Tibial artery (tissue), 4 donors: Measurements from ENCODE around the gene ACOT6.
"Not testable (repeated sequence)": the region's sequence is repeated elsewhere in the genome, so short reads cannot be mapped to it uniquely, and the experiment has no call there.

Source experiments
- DNase-seq, 2 donors: peaks; one replicate each; pipeline ENCODE4 v3.0.0-alpha.2; 2019
- H3K27ac ChIP-seq, 2 donors: fragments of 200-600 bp; sonication (generic) in 1 of 2; 1 replicate in 1 of 2; 2 replicates in 1 of 2; pipeline ENCODE4 v1.5.1; 2018 to 2019; ENCODE audit warnings: mild to moderate bottlenecking in 1 of 2
- H3K27me3 ChIP-seq, 2 donors: fragments of 200-600 bp; sonication (generic) in 1 of 2; one replicate each; pipeline versions ENCODE4 v1.5.1 to v1.6.0; 2016 to 2019
- H3K36me3 ChIP-seq, 3 donors: fragments of 200-600 bp; sonication (generic) in 2 of 3; one replicate each; pipeline ENCODE4 v1.5.1; 2016 to 2019; ENCODE audit warnings: mild to moderate bottlenecking in 2 of 3
- H3K4me1 ChIP-seq, 4 donors: fragments of 200-600 bp; sonication (generic) in 2 of 4; 1 replicate in 3 of 4; 2 replicates in 1 of 4; pipeline ENCODE4 v1.5.1; 2016 to 2019
- H3K4me3 ChIP-seq, 2 donors: fragments of 200-600 bp; sonication (generic) in 1 of 2; 1 replicate in 1 of 2; 2 replicates in 1 of 2; pipeline ENCODE4 v1.5.1; 2018 to 2019; ENCODE audit warnings: mild to moderate bottlenecking in 2 of 2
- H3K9me3 ChIP-seq, 3 donors: fragments of 200-600 bp; sonication (generic) in 1 of 3; one replicate each; pipeline ENCODE4 v1.5.1; 2016 to 2019
- intact Hi-C: fragments of 100-400 bp; cut with DNase I; formaldehyde crosslinking; loops from one replicate; pipeline ENCODE4 v1.15.0; 2023; ENCODE audit warnings: low total_unique reads
- TF ChIP-seq, protein P1 (sequence below), 2 experiments: fragments of 200-600 bp in 1 of 2; fragments of 450-650 bp in 1 of 2; IDR thresholded peaks; one replicate each; pipeline ENCODE4 v1.5.1; 2017 to 2019; ENCODE audit warnings: antibody characterized with exemption in 2 of 2, mild to moderate bottlenecking in 1 of 2, moderate library complexity in 1 of 2

Gene ACOT6

DNA sequence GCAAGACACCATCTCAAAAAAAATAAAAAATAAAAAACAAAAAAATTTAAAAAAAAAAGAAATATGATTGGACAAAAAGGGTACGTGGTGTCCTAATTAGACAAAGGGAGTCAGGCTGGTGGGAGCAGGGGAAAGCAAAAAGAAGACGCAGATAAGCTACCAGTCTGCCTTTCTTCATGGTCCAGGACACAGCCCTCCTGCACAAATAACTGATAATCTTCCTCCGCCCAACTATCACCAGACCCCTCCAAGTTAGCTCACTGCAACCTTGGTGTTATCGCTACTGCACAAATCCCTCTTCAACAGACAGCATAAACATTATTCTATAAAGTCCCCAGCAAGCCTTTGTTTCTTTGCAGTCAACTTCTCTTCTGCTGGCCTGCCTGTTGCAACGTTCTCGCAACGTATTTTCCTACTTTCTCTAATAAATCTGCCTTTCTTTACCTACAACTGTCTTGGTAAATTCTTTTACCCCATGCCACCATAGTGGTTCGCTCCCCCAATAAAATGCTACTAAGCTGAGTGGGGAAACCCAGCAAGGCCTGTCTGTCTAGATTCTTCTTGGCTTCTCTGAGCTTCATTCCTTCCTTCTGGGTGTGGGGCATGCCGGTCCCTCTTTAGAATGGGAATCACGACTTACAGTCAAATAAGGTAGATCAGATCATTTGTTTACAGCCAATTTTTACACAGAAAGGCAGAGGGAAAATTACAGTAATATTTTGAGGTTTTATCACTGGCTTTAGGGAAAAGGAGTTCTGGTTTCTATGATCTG lies 17.9 kb downstream of the ACOT6 start:
- no peaks in the 10 kb centered on the region for H3K27me3 ChIP-seq
- H3K9me3 ChIP-seq, result no peaks in the 10 kb centered on the region
- no peaks in the 10 kb centered on the region for H3K36me3 ChIP-seq
- intact Hi-C loops, result no loop called here
- no peak overlapping the region for H3K4me3 ChIP-seq
- no peak for DNase-seq
- TF ChIP-seq, protein P1, sequence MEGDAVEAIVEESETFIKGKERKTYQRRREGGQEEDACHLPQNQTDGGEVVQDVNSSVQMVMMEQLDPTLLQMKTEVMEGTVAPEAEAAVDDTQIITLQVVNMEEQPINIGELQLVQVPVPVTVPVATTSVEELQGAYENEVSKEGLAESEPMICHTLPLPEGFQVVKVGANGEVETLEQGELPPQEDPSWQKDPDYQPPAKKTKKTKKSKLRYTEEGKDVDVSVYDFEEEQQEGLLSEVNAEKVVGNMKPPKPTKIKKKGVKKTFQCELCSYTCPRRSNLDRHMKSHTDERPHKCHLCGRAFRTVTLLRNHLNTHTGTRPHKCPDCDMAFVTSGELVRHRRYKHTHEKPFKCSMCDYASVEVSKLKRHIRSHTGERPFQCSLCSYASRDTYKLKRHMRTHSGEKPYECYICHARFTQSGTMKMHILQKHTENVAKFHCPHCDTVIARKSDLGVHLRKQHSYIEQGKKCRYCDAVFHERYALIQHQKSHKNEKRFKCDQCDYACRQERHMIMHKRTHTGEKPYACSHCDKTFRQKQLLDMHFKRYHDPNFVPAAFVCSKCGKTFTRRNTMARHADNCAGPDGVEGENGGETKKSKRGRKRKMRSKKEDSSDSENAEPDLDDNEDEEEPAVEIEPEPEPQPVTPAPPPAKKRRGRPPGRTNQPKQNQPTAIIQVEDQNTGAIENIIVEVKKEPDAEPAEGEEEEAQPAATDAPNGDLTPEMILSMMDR (IDR thresholded peaks at IDR 0.05), result no peak
- H3K27ac ChIP-seq, result no peak overlapping the region
- H3K4me1 ChIP-seq, result peaks cover 0 to 13% (median 4%) of the 10 kb centered on the region in 4 donors

- H3K9me3 ChIP-seq, result no peaks in the 10 kb centered on the region
- H3K4me1 ChIP-seq, result peaks cover 0 to 13% (median 4%) of the 10 kb centered on the region in 4 donors
- DNase-seq, result peak; percentile 41 to 81
- peak overlapping the region; percentile 55 to 78 for H3K4me3 ChIP-seq
- intact Hi-C loops, result loop anchor here (2.0 kb wide), 1 partner anchor 125 kb away; no protein-coding TSS in a partner anchor
- H3K36me3 ChIP-seq, result no peaks in the 10 kb centered on the region
- no peaks in the 10 kb centered on the region for H3K27me3 ChIP-seq
- peak overlapping the region; percentile 61 to 63 for H3K27ac ChIP-seq
- TF ChIP-seq, protein P1 (IDR thresholded peaks at IDR 0.05), result peak; percentile 80 to 84
Observed at GRCh38 chr14:73633116-73634010, 21.0 kb downstream of the ACOT6 start.

DNA sequence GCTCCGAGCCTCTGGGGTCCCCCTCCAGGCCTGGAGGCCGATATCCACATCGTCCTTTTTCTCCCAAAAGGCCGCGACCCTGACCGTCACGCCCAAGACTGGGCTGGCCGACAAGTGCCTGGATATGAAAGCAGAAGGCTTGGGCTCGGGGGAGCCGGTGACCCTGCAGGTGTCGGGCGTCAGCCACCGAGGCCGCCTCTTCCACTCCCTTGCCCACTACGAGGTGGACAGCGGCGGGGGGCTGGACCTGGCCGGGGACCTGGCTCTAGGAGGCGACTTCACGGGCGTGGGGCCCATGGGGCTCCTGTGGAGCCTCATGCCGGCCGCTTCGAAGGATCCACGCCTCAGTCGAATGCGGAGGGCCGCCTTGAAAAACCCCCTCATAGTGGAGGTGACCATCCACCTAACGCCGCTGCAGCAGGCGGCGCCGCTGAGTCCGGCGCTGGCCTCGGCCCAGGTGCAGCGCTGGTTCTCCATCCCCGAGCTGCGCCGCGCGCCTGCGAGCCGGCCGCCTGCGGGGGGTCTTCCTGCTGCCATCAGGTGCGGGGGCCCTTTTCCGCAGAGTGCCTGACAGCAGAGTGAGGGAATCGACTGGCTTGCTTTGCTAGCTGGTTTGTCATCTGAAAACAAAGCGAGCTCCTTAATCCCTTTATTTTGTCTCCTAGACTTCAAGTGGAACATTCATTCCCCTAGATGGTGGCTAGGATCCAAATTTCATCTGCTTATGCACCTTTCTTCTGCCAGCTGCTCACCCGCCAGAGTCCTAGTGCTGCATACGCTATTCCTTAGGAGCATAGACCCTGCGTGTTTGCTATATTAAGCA lies 21.9 kb downstream of the ACOT6 start:
- TF ChIP-seq, protein P1 (IDR thresholded peaks at IDR 0.05), result peak; percentile 18 to 34

DNA sequence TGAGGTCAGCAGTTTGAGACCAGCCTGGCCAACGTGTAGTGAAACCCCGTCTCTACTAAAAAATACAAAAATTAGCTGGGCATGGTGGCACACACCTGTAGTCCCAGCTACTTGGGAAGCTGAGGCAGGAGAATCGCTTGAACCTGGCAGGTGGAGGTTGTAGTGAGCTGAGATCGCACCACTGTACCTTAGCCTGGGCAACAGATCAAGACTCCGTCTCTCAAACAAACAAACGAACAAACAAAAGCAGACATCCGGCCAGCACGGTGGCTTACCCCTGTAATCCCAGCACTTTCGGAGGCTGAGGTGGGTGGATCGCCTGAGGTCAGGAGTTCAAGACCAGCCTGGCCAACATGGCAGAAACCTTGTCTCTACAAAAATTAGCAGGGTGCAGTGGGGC lies 24.0 kb downstream of the ACOT6 start:
- H3K27me3 ChIP-seq, H3K9me3 ChIP-seq, DNase-seq, H3K36me3 ChIP-seq, intact Hi-C loops, H3K4me3 ChIP-seq: not testable (repeated sequence)
- Histone ChIP-seq H3K27ac (peak overlapping the region in 1 of 2 donors; percentile 34), H3K4me1 (peaks cover 0 to 13% (median 4%) of the 10 kb centered on the region in 4 donors)

More for the DNA sequence above, 21.9 kb downstream of the ACOT6 start:
- Histone ChIP-seq H3K36me3 (no peaks in the 10 kb centered on the region), H3K27ac (peak overlapping the region; percentile 61 to 63), H3K9me3 (no peaks in the 10 kb centered on the region), H3K27me3 (no peaks in the 10 kb centered on the region), H3K4me1 (peaks cover 0 to 13% (median 4%) of the 10 kb centered on the region in 4 donors), H3K4me3 (peak overlapping the region; percentile 55 to 78)
- peak; percentile 22 to 69 for DNase-seq
- intact Hi-C loops, result loop anchor here (2.0 kb wide), 1 partner anchor 125 kb away; no protein-coding TSS in a partner anchor

GRCh38 chr14:73637830-73638229 lies 25.5 kb downstream of the ACOT6 start:
- intact Hi-C loops, result no loop called here
- Histone ChIP-seq H3K27me3 (no peaks in the 10 kb centered on the region), H3K27ac (no peak overlapping the region), H3K4me3 (no peak overlapping the region), H3K9me3 (no peaks in the 10 kb centered on the region), H3K36me3 (no peaks in the 10 kb centered on the region), H3K4me1 (peaks cover 0 to 13% (median 4%) of the 10 kb centered on the region in 4 donors)
- DNase-seq, result no peak
- TF ChIP-seq, protein P1 (IDR thresholded peaks at IDR 0.05), result no peak
